Body of pancreas (tissue), 4 donors: ENCODE data around the gene GABBR1.

ENCODE experiments used
- POLR2A ChIP-seq, 3 donors: fragments of 450-650 bp; IDR thresholded peaks; one replicate each; pipeline ENCODE4 v1.6.1; 2016; ENCODE audit warnings: antibody characterized with exemption in 3 of 3, mild to moderate bottlenecking in 2 of 3
- TF ChIP-seq, protein P1 (sequence below), 7 experiments: fragments of 450-650 bp in 4 of 7; fragments of 200-600 bp in 3 of 7; sonication (generic) in 3 of 7; IDR thresholded peaks; one replicate each; pipeline ENCODE4 v1.5.1; 2016 to 2019; ENCODE audit warnings: antibody characterized with exemption in 7 of 7

DNA sequence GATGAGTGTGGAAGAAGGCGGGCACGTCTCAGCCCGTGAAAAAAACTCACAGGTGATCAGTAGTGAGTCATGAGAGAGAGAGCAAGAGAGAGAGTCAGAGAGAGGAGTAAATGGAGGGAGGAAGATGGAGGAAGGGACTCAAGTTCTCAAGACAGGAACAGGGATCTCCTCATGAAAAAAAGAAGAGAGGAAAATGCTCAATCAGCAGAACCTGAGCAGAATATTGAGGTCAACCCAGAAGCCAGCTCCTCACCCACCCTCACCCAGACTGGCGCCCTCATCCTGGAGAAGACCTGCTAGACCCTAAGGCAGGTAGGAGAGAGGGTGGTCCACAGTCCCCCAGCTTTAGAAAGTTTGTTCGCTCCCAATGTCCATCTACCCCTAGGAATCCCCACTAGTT lies 78.2 kb downstream of the GABBR1 start:
- TF ChIP-seq POLR2A (IDR thresholded peaks at IDR 0.05): no peak
- TF ChIP-seq, protein P1, sequence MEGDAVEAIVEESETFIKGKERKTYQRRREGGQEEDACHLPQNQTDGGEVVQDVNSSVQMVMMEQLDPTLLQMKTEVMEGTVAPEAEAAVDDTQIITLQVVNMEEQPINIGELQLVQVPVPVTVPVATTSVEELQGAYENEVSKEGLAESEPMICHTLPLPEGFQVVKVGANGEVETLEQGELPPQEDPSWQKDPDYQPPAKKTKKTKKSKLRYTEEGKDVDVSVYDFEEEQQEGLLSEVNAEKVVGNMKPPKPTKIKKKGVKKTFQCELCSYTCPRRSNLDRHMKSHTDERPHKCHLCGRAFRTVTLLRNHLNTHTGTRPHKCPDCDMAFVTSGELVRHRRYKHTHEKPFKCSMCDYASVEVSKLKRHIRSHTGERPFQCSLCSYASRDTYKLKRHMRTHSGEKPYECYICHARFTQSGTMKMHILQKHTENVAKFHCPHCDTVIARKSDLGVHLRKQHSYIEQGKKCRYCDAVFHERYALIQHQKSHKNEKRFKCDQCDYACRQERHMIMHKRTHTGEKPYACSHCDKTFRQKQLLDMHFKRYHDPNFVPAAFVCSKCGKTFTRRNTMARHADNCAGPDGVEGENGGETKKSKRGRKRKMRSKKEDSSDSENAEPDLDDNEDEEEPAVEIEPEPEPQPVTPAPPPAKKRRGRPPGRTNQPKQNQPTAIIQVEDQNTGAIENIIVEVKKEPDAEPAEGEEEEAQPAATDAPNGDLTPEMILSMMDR (IDR thresholded peaks at IDR 0.05): no peak
